OCI-LY1 (cell line): Measurements from ENCODE around the gene TRMU.

Source experiments
- H2AFZ ChIP-seq: fragments of 200-600 bp; sonication (generic), shearing (Covaris generic); 2 replicates; pipeline ENCODE4 v1.6.0; 2014; ENCODE audit warnings: antibody characterized with exemption, mild to moderate bottlenecking, low read length
- H3F3A ChIP-seq: fragments of 200-600 bp; sonication (generic), shearing (Covaris generic); 2 replicates; pipeline ENCODE4 v1.6.0; 2014; ENCODE audit warnings: mild to moderate bottlenecking, antibody characterized with exemption, low read length, moderate library complexity; ENCODE audit not compliant: insufficient read depth
- H3K27ac ChIP-seq: fragments of 200-600 bp; sonication (generic); 2 replicates; pipeline ENCODE4 v1.5.1; 2014; ENCODE audit warnings: low read length, mixed run types, mild to moderate bottlenecking, low read depth; ENCODE audit not compliant: poor library complexity, severe bottlenecking
- H3K27me3 ChIP-seq: fragments of 200-600 bp; sonication (generic); 2 replicates; pipeline ENCODE4 v1.6.0; 2014; ENCODE audit warnings: antibody characterized with exemption, mild to moderate bottlenecking, low read length, moderate library complexity; ENCODE audit not compliant: insufficient read depth
- H3K36me3 ChIP-seq: fragments of 200-600 bp; sonication (generic); 2 replicates; pipeline ENCODE4 v1.6.1; 2014; ENCODE audit warnings: mild to moderate bottlenecking, antibody characterized with exemption, low read length, moderate library complexity, mixed read lengths; ENCODE audit not compliant: insufficient read depth
- H3K4me1 ChIP-seq: fragments of 200-600 bp; sonication (generic); 2 replicates; pipeline ENCODE4 v1.5.1; 2014; ENCODE audit warnings: mild to moderate bottlenecking, low read length, moderate library complexity; ENCODE audit not compliant: insufficient read depth, severe bottlenecking
- H3K4me2 ChIP-seq: fragments of 200-600 bp; sonication (generic), shearing (Covaris generic); 2 replicates; pipeline ENCODE4 v1.6.1; 2014; ENCODE audit warnings: low read length
- H3K4me3 ChIP-seq: fragments of 200-600 bp; sonication (generic); 2 replicates; pipeline ENCODE4 v1.5.1; 2014; ENCODE audit warnings: low read length, low read depth, mild to moderate bottlenecking, mixed read lengths; ENCODE audit not compliant: poor library complexity, severe bottlenecking
- H3K79me2 ChIP-seq: fragments of 200-600 bp; shearing (Covaris generic); 2 replicates; pipeline ENCODE4 v1.6.1; 2016; ENCODE audit warnings: mixed run types, low read length, mixed read lengths; ENCODE audit not compliant: insufficient read depth
- H3K9ac ChIP-seq: fragments of 200-600 bp; sonication (generic), shearing (Covaris generic); 2 replicates; pipeline ENCODE4 v1.6.1; 2014; ENCODE audit warnings: mild to moderate bottlenecking, low read length, mixed read lengths
- H3K9me2 ChIP-seq: fragments of 200-600 bp; sonication (generic), shearing (Covaris generic); 2 replicates; pipeline ENCODE4 v1.6.1; 2014; ENCODE audit warnings: low read depth, mild to moderate bottlenecking, low read length, mixed read lengths
- H3K9me3 ChIP-seq: fragments of 200-600 bp; shearing (Covaris generic); 2 replicates; pipeline ENCODE4 v1.6.1; 2014; ENCODE audit warnings: low read length, mixed read lengths
- H4K20me1 ChIP-seq: fragments of 200-600 bp; sonication (generic), shearing (Covaris generic); 2 replicates; pipeline ENCODE4 v1.6.0; 2016; ENCODE audit warnings: mild to moderate bottlenecking, low read length; ENCODE audit not compliant: insufficient read depth
- EZH2 ChIP-seq: fragments of 200-600 bp; sonication (generic), shearing (Covaris generic); IDR thresholded peaks from 2 replicates; pipeline ENCODE4 v1.8.0; 2017; ENCODE audit warnings: borderline replicate concordance, mixed run types, mild to moderate bottlenecking, antibody characterized with exemption, low read length, moderate library complexity, mixed read lengths
- TF ChIP-seq, protein P1 (sequence below): fragments of 200-600 bp; sonication (generic), shearing (Covaris generic); IDR thresholded peaks from 2 replicates; pipeline ENCODE4 v1.5.1; 2017; ENCODE audit warnings: mild to moderate bottlenecking, antibody characterized with exemption, low read length, moderate library complexity, mixed read lengths

Gene TRMU

DNA sequence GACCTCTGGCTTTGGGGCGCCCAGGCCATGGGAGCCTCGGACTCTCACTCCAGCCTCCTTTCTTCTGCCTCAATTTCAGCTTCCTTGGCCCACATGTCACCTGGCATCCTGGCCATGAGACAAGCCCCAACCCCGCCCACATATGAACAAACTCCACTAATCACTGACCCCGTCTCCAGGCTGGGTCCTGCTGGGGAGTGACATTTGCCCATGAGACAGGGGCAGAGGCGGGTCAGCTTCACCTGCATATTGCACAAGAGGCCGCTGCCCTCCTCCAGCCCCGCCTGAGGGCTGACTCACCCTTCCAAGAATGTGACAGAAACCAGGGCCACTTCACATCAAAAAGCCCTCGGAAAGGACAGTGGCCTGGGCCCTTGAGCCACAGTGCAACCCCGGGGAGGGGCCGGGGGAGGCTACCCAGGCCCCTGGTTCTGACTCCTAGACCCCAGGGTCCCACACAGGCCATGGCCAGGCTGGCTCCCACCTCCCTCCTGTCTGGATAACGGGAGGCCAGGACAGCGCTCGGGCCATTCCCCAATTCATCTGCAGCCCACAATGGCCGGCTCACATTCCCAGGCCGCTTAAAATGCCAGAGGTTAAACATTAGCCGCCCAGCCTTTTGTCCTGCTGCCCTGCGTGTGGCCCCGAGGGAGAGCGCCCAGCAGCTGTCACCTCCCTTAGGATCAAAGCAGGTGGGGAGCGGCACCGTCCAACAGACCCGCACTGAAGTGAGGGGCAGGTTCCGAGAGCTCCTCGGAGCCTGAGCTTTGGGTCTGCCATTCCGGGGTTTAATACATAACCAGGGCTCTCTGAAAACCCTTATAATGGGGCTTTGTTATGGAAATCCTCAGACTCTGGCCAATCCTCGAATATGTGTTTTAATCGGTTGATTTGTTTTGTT lies 42.3 kb downstream of the TRMU start:
- no peak for TF ChIP-seq EZH2
- TF ChIP-seq, protein P1, sequence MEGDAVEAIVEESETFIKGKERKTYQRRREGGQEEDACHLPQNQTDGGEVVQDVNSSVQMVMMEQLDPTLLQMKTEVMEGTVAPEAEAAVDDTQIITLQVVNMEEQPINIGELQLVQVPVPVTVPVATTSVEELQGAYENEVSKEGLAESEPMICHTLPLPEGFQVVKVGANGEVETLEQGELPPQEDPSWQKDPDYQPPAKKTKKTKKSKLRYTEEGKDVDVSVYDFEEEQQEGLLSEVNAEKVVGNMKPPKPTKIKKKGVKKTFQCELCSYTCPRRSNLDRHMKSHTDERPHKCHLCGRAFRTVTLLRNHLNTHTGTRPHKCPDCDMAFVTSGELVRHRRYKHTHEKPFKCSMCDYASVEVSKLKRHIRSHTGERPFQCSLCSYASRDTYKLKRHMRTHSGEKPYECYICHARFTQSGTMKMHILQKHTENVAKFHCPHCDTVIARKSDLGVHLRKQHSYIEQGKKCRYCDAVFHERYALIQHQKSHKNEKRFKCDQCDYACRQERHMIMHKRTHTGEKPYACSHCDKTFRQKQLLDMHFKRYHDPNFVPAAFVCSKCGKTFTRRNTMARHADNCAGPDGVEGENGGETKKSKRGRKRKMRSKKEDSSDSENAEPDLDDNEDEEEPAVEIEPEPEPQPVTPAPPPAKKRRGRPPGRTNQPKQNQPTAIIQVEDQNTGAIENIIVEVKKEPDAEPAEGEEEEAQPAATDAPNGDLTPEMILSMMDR: no peak
- no peak overlapping the region for H2AFZ ChIP-seq
- no peak overlapping the region for H3K4me2 ChIP-seq
- no peaks in the 10 kb centered on the region for H4K20me1 ChIP-seq
- H3K9me3 ChIP-seq: peaks cover 5% of the 10 kb centered on the region; the same call in 1 of the 2 replicates
- H3K4me3 ChIP-seq: no peak overlapping the region
- H3K27me3 ChIP-seq: no peaks in the 10 kb centered on the region
- no peak overlapping the region for H3K9ac ChIP-seq
- H3F3A ChIP-seq: no peaks in the 10 kb centered on the region
- no peak overlapping the region for H3K27ac ChIP-seq
- peaks cover 16% of the 10 kb centered on the region for H3K36me3 ChIP-seq
- H3K4me1 ChIP-seq: peaks cover 9% of the 10 kb centered on the region
- no peaks in the 10 kb centered on the region for H3K9me2 ChIP-seq
- no peaks in the 10 kb centered on the region for H3K79me2 ChIP-seq

DNA sequence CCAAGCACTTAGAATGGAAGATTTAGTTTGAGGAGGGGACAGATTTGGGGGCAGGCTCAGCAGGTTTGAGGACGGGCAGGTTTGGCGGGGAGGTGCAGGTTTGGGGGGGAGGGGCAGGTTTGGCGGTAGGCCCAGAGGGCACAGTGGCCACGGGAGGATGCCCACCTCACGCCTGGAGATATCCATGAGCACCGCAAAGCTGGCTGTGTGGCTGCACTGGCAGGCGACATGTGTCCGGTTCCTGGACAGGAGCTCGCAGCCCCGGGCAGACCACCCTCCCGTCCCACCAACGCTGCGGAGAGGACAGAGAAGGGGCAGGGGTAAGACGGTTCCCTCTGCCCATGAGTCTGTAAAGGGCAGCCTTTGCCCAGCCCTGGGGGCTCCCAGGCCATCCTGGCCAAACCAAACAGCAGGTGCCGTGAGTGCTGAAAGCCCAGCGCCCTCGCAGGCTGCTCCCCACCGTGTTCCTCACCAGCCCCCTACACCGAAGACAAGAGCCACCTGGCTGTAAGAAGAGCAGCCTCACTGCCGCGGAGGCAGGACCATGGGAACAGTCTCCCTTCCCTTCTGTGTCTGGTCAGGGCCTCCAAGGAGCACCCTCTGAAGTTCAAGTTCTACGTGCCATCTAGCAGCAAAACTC lies 43.0 kb downstream of the TRMU start:
- Histone ChIP-seq H3K4me1 (peaks cover 9% of the 10 kb centered on the region), H3K4me2 (no peak overlapping the region), H3K27ac (no peak overlapping the region), H3K36me3 (peaks cover 16% of the 10 kb centered on the region), H3K4me3 (no peak overlapping the region), H3K27me3 (no peaks in the 10 kb centered on the region), H3K9me3 (peaks cover 5% of the 10 kb centered on the region; the same call in 1 of the 2 replicates), H3K9me2 (no peaks in the 10 kb centered on the region), H2AFZ (no peak overlapping the region), H3K9ac (no peak overlapping the region), H3F3A (no peaks in the 10 kb centered on the region), H3K79me2 (no peaks in the 10 kb centered on the region), H4K20me1 (no peaks in the 10 kb centered on the region)
- TF ChIP-seq, protein P1: no peak
- TF ChIP-seq EZH2: no peak

DNA sequence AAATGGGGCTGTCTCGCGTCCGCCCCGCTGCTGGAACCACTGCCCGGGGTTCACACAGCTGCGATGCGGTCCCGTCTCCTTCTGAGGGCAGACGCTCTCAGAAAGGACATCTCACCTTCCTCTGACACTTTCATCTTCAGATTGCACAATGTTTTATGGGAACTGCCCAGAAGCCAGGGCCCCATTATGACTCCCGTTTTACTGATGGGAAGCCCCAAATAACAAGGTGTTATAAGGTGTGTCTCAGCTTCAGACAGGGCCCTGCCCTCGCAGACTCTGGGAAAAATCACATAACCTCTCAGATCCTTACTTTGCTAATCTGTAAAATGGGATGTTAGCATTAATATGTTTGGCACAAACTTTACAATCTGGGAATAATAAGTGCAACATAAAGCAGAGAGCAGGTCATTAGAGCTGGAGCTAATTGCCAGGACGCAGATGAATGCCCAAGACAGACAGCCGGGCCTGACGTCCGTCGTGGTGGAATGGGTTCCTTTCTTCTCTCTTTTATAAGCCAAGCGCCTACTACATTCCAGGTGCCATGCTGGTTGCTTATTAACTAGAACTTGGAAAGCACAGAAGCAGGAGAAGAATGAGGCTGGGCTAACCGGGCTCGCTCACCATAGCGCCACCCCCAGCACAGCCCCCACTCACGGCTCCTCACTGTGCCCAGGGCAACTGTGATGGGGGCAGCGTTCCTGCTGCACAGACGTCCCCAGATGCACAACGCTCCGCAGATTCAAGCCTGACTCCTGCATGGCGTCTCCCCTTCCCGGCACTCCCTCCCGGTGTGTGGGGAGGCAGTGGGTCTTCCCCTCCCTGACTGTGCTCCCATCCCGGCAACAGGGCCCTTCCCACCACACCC lies 43.8 kb downstream of the TRMU start:
- Histone ChIP-seq H3K4me2 (no peak overlapping the region), H3K79me2 (no peaks in the 10 kb centered on the region), H3K27ac (no peak overlapping the region), H3K36me3 (peaks cover 16% of the 10 kb centered on the region), H4K20me1 (no peaks in the 10 kb centered on the region), H3K4me1 (peaks cover 2% of the 10 kb centered on the region), H3K9me2 (no peaks in the 10 kb centered on the region), H3F3A (no peaks in the 10 kb centered on the region), H3K27me3 (no peaks in the 10 kb centered on the region), H3K4me3 (no peak overlapping the region), H2AFZ (no peak overlapping the region), H3K9me3 (peaks cover 5% of the 10 kb centered on the region; the same call in 1 of the 2 replicates), H3K9ac (no peak overlapping the region)
- TF ChIP-seq, protein P1: no peak
- TF ChIP-seq EZH2: no peak
